ENCODE results near the gene SDCBP2. TPM values are rescaled to one million over a fixed set of nuclear protein-coding genes. Genes with fewer than 3 reads are reported as not detected.
A peak's percentile ranks its signal among the peaks of the same experiment; 100 is the strongest.

The SDCBP2 gene
- total and polyA plus RNA-seq, 11 donors: 0.65 to 4.2 (median 2.1) TPM

GRCh38 chr20:1324598-1325172, 4.3 kb downstream of the SDCBP2 start:
- no peak for ATAC-seq

GRCh38 chr20:1323830-1324597, 4.9 kb downstream of the SDCBP2 start:
- H3K27me3 ChIP-seq: no peaks in the 10 kb centered on the region
- peak overlapping the region in 2 of 12 donors; percentile 92 to 95 for H3K4me3 ChIP-seq
- TF ChIP-seq CTCF (IDR thresholded peaks at IDR 0.05): no peak
- TF ChIP-seq POLR2A (IDR thresholded peaks at IDR 0.05): no peak
- no peaks in the 10 kb centered on the region for H3K36me3 ChIP-seq
- peak overlapping the region; percentile 3 to 100 (median 99) for H3K27ac ChIP-seq
- DNase-seq: peak in 1 of 5 donors; percentile 15
- ATAC-seq: no peak
- peaks cover 19 to 76% (median 60%) of the 10 kb centered on the region in 12 donors for H3K4me1 ChIP-seq
- H3K9me3 ChIP-seq: no peaks in the 10 kb centered on the region
- intact Hi-C loops (cut with DNase I): loop anchor here in 6 of 10 donors (2.0 to 5.0 kb wide), 3 partner anchors 68 to 71 kb away; partner anchors contain the start of gene FKBP1A (in 5 of the 6)
- 57 to 77% (median 67%) methylated on average over 12 of the region's 12 CpGs for WGBS, 4 donors

More at GRCh38 chr20:1324598-1325172, 4.3 kb downstream of the SDCBP2 start:
- TF ChIP-seq POLR2A (IDR thresholded peaks at IDR 0.05) (no peak), CTCF (IDR thresholded peaks at IDR 0.05) (no peak)
- WGBS, 4 donors: 18 to 31% (median 24%) methylated on average over 15 of the region's 15 CpGs
- peaks cover 19 to 83% (median 65%) of the 10 kb centered on the region in 12 donors for H3K4me1 ChIP-seq
- DNase-seq: peak in 1 of 5 donors; percentile 15
- intact Hi-C loops (cut with DNase I): loop anchor here in 8 of 10 donors (1.0 to 5.0 kb wide), 4 partner anchors 48 to 68 kb away; partner anchors contain the start of gene FKBP1A (in 6 of the 8)
- H3K4me3 ChIP-seq: peak overlapping the region; percentile 60 to 96 (median 78)
- H3K9me3 ChIP-seq: no peaks in the 10 kb centered on the region
- H3K36me3 ChIP-seq: no peaks in the 10 kb centered on the region
- H3K27me3 ChIP-seq: no peaks in the 10 kb centered on the region
- H3K27ac ChIP-seq: peak overlapping the region; percentile 96 to 100 (median 99)

DNA sequence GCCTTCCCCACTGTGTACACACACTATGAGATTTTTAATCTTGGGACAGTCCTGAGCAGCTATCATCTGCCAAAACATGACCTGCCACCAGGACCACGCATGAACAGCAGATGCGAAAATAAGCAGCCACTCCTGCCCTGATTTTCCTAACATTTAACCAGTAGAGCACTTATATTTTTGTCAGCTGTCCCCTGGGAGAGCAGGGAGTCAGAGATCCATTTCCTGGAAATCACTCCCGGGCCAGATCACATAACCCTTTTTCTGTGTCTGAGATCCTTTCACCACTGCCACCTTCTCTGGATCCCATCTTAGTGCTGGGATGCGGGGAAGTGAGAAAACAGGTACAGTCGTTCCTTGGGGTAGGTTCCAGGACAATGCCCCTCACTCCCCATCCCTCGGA, 5.7 kb downstream of the SDCBP2 start:
- WGBS, 4 donors: 46 to 60% (median 54%) methylated on average over 6 of the region's 6 CpGs
- TF ChIP-seq CTCF (IDR thresholded peaks at IDR 0.05) (no peak), POLR2A (IDR thresholded peaks at IDR 0.05) (no peak)
- peaks cover 17 to 69% (median 54%) of the 10 kb centered on the region in 12 donors for H3K4me1 ChIP-seq
- H3K9me3 ChIP-seq: no peaks in the 10 kb centered on the region
- DNase-seq: peak in 2 of 5 donors; percentile 27 to 51
- H3K27ac ChIP-seq: peak overlapping the region; percentile 54 to 100 (median 99)
- peak in 1 of 4 donors; percentile 0 for ATAC-seq
- no peaks in the 10 kb centered on the region for H3K27me3 ChIP-seq
- intact Hi-C loops (cut with DNase I): loop anchor here in 2 of 10 donors (2.0 to 5.0 kb wide), 2 partner anchors 69 to 72 kb away; partner anchors contain the start of gene FKBP1A (in 1 of the 2)
- H3K4me3 ChIP-seq: no peak overlapping the region
- H3K36me3 ChIP-seq: no peaks in the 10 kb centered on the region

Data from heart left ventricle (tissue), 16 donors.